ENCODE measurements around the gene SLC17A5.

Gene SLC17A5

GRCh38 chr6:73564578-73565345 lies 89.0 kb downstream of the SLC17A5 start:
- Histone ChIP-seq H3K27me3 (replicated peaks; ENCODE audit: insufficient read depth, low read length) (no peaks in the 10 kb centered on the region), H3K79me2 (ENCODE audit: low read length) (no peaks in the 10 kb centered on the region), H3K9me3 (replicated peaks; ENCODE audit: insufficient read depth, low read length) (no peaks in the 10 kb centered on the region), H3K36me3 (replicated peaks; ENCODE audit: insufficient read depth, low read length) (no peaks in the 10 kb centered on the region), H3K4me2 (ENCODE audit: low read depth, low read length) (no peak overlapping the region), H3K9ac (ENCODE audit: low read length) (no peak overlapping the region), H3K9me2 (replicated peaks; ENCODE audit: insufficient read depth, low read length) (no peaks in the 10 kb centered on the region), H3F3A (ENCODE audit: insufficient read depth, low read length) (peaks cover 10% of the 10 kb centered on the region), H3K4me1 (ENCODE audit: low read length) (0 out of 2 replicates have a peak, but pooled peaks cover 9% of the 10 kb centered on the region), H2AFZ (ENCODE audit: low read length) (no peak overlapping the region), H3K27ac (ENCODE audit: low read length) (no peak overlapping the region), H3K4me3 (ENCODE audit: low read length) (no peak overlapping the region), H4K20me1 (ENCODE audit: insufficient read depth, low read length) (no peaks in the 10 kb centered on the region)
- no peak for DNase-seq
- no peak for TF ChIP-seq EZH2phosphoT487 (IDR thresholded peaks at IDR 0.05; ENCODE audit: low read length)
- TF ChIP-seq CTCF (IDR thresholded peaks at IDR 0.05; ENCODE audit: low read length): no peak
- no peak for TF ChIP-seq EZH2 (optimal IDR thresholded peaks at IDR 0.05; ENCODE audit: low read depth, low read length)

- Histone ChIP-seq H3K36me3 (replicated peaks; ENCODE audit: insufficient read depth, low read length) (no peaks in the 10 kb centered on the region), H3K79me2 (ENCODE audit: low read length) (no peaks in the 10 kb centered on the region), H3K9me3 (replicated peaks; ENCODE audit: insufficient read depth, low read length) (no peaks in the 10 kb centered on the region), H3K4me3 (ENCODE audit: low read length) (no peak overlapping the region), H3K27ac (ENCODE audit: low read length) (no peak overlapping the region), H2AFZ (ENCODE audit: low read length) (no peak overlapping the region), H3K9me2 (replicated peaks; ENCODE audit: insufficient read depth, low read length) (no peaks in the 10 kb centered on the region), H3K27me3 (replicated peaks; ENCODE audit: insufficient read depth, low read length) (no peaks in the 10 kb centered on the region), H4K20me1 (ENCODE audit: insufficient read depth, low read length) (no peaks in the 10 kb centered on the region), H3F3A (ENCODE audit: insufficient read depth, low read length) (peaks cover 10% of the 10 kb centered on the region), H3K9ac (ENCODE audit: low read length) (no peak overlapping the region), H3K4me1 (ENCODE audit: low read length) (0 out of 2 replicates have a peak, but pooled peaks cover 9% of the 10 kb centered on the region), H3K4me2 (ENCODE audit: low read depth, low read length) (no peak overlapping the region)
- TF ChIP-seq EZH2 (optimal IDR thresholded peaks at IDR 0.05; ENCODE audit: low read depth, low read length) (no peak), CTCF (IDR thresholded peaks at IDR 0.05; ENCODE audit: low read length) (no peak), EZH2phosphoT487 (IDR thresholded peaks at IDR 0.05; ENCODE audit: low read length) (no peak)
- DNase-seq: no peak
Observed at GRCh38 chr6:73562558-73562957, 91.2 kb downstream of the SLC17A5 start.

GRCh38 chr6:73560853-73561407 lies 92.9 kb downstream of the SLC17A5 start:
- peak; percentile 30 for DNase-seq
- peak overlapping the region; percentile 9 for H2AFZ ChIP-seq (ENCODE audit: low read length)
- no peak for TF ChIP-seq EZH2phosphoT487 (IDR thresholded peaks at IDR 0.05; ENCODE audit: low read length)
- no peak for TF ChIP-seq EZH2 (optimal IDR thresholded peaks at IDR 0.05; ENCODE audit: low read depth, low read length)
- TF ChIP-seq CTCF (IDR thresholded peaks at IDR 0.05; ENCODE audit: low read length): no peak
- peak overlapping the region; percentile 66; the same call in 1 of the 2 replicates for H3K27ac ChIP-seq (ENCODE audit: low read length)
- H3K9me2 ChIP-seq (replicated peaks; ENCODE audit: insufficient read depth, low read length): no peaks in the 10 kb centered on the region
- H3K79me2 ChIP-seq (ENCODE audit: low read length): no peaks in the 10 kb centered on the region
- H3K4me2 ChIP-seq (ENCODE audit: low read depth, low read length): peak overlapping the region; percentile 40
- H3K36me3 ChIP-seq (replicated peaks; ENCODE audit: insufficient read depth, low read length): no peaks in the 10 kb centered on the region
- peak overlapping the region; percentile 12; the same call in 1 of the 2 replicates for H3K4me3 ChIP-seq (ENCODE audit: low read length)
- no peaks in the 10 kb centered on the region for H3K9me3 ChIP-seq (replicated peaks; ENCODE audit: insufficient read depth, low read length)
- H3K9ac ChIP-seq (ENCODE audit: low read length): peak overlapping the region; percentile 28; the same call in 1 of the 2 replicates
- H4K20me1 ChIP-seq (ENCODE audit: insufficient read depth, low read length): no peaks in the 10 kb centered on the region
- no peaks in the 10 kb centered on the region for H3K27me3 ChIP-seq (replicated peaks; ENCODE audit: insufficient read depth, low read length)
- 0 out of 2 replicates have a peak, but pooled peaks cover 9% of the 10 kb centered on the region for H3K4me1 ChIP-seq (ENCODE audit: low read length)
- peaks cover 10% of the 10 kb centered on the region for H3F3A ChIP-seq (ENCODE audit: insufficient read depth, low read length)

Measured in MM.1S (cell line).